ENCODE data around the gene KCNJ12.
"Not testable (repeated sequence)": the region's sequence is repeated elsewhere in the genome, so short reads cannot be mapped to it uniquely, and the experiment has no call there.

GRCh38 chr17:21421421-21422310, 45.5 kb downstream of the KCNJ12 start:
- not testable (repeated sequence) for TF ChIP-seq CTCF (conservative IDR thresholded peaks at IDR 0.05; ENCODE audit: low read depth, low read length); MXI1 (IDR thresholded peaks at IDR 0.05; ENCODE audit: borderline replicate concordance, low read depth, low read length); CEBPB (IDR thresholded peaks at IDR 0.05; ENCODE audit: low read depth, low read length); RAD21 (IDR thresholded peaks at IDR 0.05; ENCODE audit: low read length); RFX5 (IDR thresholded peaks at IDR 0.05; ENCODE audit: low read depth, low read length); POLR2A (IDR thresholded peaks at IDR 0.05; ENCODE audit: low read depth, low read length); MAZ (IDR thresholded peaks at IDR 0.05; ENCODE audit: borderline replicate concordance, low read depth, low read length); RCOR1 (IDR thresholded peaks at IDR 0.05; ENCODE audit: insufficient replicate concordance, low read length)
